ENCODE data around the gene CCDC192.

Gene CCDC192

GRCh38 chr5:127970081-127970480 lies 266.9 kb downstream of the CCDC192 start:
- in situ Hi-C loops (cut with HindIII; ENCODE audit: low sequenced_read_pairs): no loop called here

- in situ Hi-C loops (cut with HindIII; ENCODE audit: low sequenced_read_pairs): no loop called here
Observed at GRCh38 chr5:127970854-127971425, 267.7 kb downstream of the CCDC192 start.

- in situ Hi-C loops (cut with HindIII; ENCODE audit: low sequenced_read_pairs): no loop called here
Observed at GRCh38 chr5:127975961-127976360, 272.8 kb downstream of the CCDC192 start.

GRCh38 chr5:127976525-127976924 lies 273.3 kb downstream of the CCDC192 start:
- in situ Hi-C loops (cut with HindIII; ENCODE audit: low sequenced_read_pairs): no loop called here

- in situ Hi-C loops (cut with HindIII; ENCODE audit: low sequenced_read_pairs): no loop called here
Observed at GRCh38 chr5:127976991-127977717, 274.0 kb downstream of the CCDC192 start.

- in situ Hi-C loops (cut with HindIII; ENCODE audit: low sequenced_read_pairs): no loop called here
Observed at GRCh38 chr5:127978738-127979300, 275.6 kb downstream of the CCDC192 start.

- in situ Hi-C loops (cut with HindIII; ENCODE audit: low sequenced_read_pairs): no loop called here
Observed at GRCh38 chr5:127979475-127979874, 276.3 kb downstream of the CCDC192 start.

- in situ Hi-C loops (cut with HindIII; ENCODE audit: low sequenced_read_pairs): no loop called here
Observed at GRCh38 chr5:127980843-127981242, 277.7 kb downstream of the CCDC192 start.

GRCh38 chr5:127981498-127981897 lies 278.3 kb downstream of the CCDC192 start:
- in situ Hi-C loops (cut with HindIII; ENCODE audit: low sequenced_read_pairs): no loop called here

GRCh38 chr5:127985811-127986325 lies 282.7 kb downstream of the CCDC192 start:
- in situ Hi-C loops (cut with HindIII; ENCODE audit: low sequenced_read_pairs): no loop called here

- in situ Hi-C loops (cut with HindIII; ENCODE audit: low sequenced_read_pairs): no loop called here
Observed at GRCh38 chr5:127987354-127988145, 284.4 kb downstream of the CCDC192 start.

- in situ Hi-C loops (cut with HindIII; ENCODE audit: low sequenced_read_pairs): no loop called here
Observed at GRCh38 chr5:127988146-127988760, 285.1 kb downstream of the CCDC192 start.
